Nephron (organoid): ENCODE results near the gene LIPG.
A peak's percentile ranks its signal among the peaks of the same experiment; 100 is the strongest.
"Not testable (repeated sequence)": the region's sequence is repeated elsewhere in the genome, so short reads cannot be mapped to it uniquely, and the experiment has no call there.

Experiments
- H3K27ac Mint-ChIP-seq, 3 experiments: 2 replicates each; pipeline ENCODE4 v1.8.0; 2020; ENCODE audit warnings: mixed read lengths in 3 of 3, mild to moderate bottlenecking in 2 of 3, moderate library complexity in 1 of 3
- H3K27me3 Mint-ChIP-seq: 2 replicates; pipeline ENCODE4 v1.8.0; 2021; ENCODE audit warnings: low read depth, mild to moderate bottlenecking, moderate library complexity, mixed read lengths
- H3K36me3 Mint-ChIP-seq: 2 replicates; pipeline ENCODE4 v1.8.0; 2020; ENCODE audit warnings: low read depth, mixed read lengths
- H3K4me1 Mint-ChIP-seq: 2 replicates; pipeline ENCODE4 v1.8.0; 2020; ENCODE audit warnings: mixed read lengths
- H3K4me3 Mint-ChIP-seq, 3 experiments: 2 replicates each; pipeline ENCODE4 v1.8.0; 2020; ENCODE audit warnings: mild to moderate bottlenecking in 3 of 3, mixed read lengths in 3 of 3, moderate library complexity in 2 of 3
- H3K9me3 Mint-ChIP-seq: 2 replicates; pipeline ENCODE4 v1.8.0; 2020; ENCODE audit warnings: mixed read lengths
- TF ChIP-seq, protein P1 (sequence below), 3 experiments: fragments of 200-600 bp; sonication (generic); IDR thresholded peaks; one replicate each; pipeline ENCODE4 v1.5.0; 2021; ENCODE audit warnings: antibody characterized with exemption in 3 of 3; ENCODE audit not compliant: unreplicated experiment in 3 of 3

Gene LIPG

DNA sequence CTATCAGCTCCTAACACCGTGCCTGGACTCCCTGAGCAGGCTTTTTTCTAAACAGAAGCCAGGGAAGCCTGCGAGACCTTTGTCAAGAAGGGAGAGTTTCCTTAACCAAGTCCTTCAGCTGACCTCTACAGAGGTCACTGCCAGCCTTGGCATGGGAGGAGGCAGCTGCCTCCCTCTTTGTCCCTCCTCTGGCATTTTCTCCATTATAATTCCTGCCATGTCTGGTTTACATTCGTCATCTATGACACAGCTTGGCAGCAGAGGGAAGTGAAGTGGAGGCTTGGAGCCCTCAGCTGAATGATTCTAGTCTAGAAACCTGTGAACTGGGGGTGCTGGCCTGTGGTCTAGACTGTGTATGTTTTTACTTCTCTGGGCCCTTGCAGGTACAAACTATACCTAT lies 22.5 kb downstream of the LIPG start:
- Mint-ChIP-seq H3K27ac (no peak overlapping the region), H3K36me3 (peaks cover 40% of the 10 kb centered on the region), H3K4me3 (no peak overlapping the region), H3K9me3 (peaks cover 3% of the 10 kb centered on the region), H3K27me3 (peaks cover 3% of the 10 kb centered on the region), H3K4me1 (peaks cover 7% of the 10 kb centered on the region)
- TF ChIP-seq, protein P1, sequence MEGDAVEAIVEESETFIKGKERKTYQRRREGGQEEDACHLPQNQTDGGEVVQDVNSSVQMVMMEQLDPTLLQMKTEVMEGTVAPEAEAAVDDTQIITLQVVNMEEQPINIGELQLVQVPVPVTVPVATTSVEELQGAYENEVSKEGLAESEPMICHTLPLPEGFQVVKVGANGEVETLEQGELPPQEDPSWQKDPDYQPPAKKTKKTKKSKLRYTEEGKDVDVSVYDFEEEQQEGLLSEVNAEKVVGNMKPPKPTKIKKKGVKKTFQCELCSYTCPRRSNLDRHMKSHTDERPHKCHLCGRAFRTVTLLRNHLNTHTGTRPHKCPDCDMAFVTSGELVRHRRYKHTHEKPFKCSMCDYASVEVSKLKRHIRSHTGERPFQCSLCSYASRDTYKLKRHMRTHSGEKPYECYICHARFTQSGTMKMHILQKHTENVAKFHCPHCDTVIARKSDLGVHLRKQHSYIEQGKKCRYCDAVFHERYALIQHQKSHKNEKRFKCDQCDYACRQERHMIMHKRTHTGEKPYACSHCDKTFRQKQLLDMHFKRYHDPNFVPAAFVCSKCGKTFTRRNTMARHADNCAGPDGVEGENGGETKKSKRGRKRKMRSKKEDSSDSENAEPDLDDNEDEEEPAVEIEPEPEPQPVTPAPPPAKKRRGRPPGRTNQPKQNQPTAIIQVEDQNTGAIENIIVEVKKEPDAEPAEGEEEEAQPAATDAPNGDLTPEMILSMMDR (IDR thresholded peaks at IDR 0.05; ENCODE audit: unreplicated experiment in 3 of 3) = no peak

DNA sequence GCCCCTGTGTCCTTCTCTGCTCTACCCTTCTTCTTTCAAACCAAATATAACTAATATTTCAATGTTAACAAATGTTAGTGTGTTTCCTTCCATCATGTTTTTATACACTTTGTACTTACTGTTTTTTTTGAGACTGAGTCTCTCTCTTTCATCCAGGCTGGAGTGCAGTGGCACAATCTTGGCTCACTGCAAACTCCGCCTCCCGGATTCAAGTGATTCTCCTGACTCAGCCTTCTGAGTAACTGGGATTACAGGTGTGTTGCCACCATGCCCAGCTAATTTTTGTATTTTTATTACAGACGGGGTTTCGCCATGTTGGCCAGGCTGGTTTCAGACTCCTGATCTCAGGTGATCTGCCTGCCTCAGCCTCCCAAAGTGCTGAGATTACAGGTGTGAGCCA lies 23.1 kb downstream of the LIPG start:
- peaks cover 42% of the 10 kb centered on the region for H3K36me3 Mint-ChIP-seq
- H3K4me3 Mint-ChIP-seq, H3K4me1 Mint-ChIP-seq, H3K9me3 Mint-ChIP-seq, H3K27me3 Mint-ChIP-seq, H3K27ac Mint-ChIP-seq: not testable (repeated sequence)

DNA sequence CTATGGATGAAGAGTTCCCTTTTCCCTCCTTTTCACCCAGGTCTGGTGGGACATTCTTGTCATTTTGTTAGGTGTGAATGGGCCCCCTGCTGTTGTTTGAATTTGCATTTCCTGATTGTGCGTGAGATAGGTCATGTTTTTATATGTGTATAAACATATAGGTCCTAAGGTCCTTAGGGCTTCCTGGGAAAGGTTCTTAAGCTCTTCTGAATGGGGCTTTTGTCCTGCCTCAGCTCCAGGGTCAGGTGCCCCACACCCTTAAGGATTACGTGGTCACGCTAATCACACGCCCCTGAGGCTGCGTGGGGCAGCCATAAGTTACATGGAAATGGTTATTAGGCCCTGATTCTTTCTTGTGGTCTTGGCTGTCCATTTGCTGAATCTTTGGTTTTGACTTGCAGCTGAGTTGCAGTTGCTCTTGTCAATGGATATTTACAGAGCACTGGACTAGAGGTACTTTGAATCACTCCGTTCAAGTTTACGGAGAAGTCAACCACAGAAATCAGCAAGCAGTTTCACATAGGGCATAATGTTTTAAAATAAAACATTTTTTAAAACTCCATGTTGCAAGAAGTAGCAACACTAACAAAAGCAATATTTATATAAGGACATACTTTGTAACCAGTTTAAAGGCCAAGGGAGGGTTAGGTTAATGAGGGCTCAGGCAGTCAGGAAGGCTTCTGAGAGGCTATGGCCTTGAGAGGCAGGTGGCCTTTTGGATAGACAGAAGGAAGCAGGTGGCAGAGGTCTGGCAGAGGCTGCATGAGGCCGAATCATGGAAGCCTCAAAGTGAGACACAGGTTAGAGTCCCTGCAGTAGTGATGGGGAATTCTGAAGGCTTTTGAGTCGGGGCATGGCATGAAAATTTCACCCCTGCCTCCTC lies 24.2 kb downstream of the LIPG start:
- Mint-ChIP-seq H3K27ac (peak overlapping the region in 1 of 3 experiments; percentile 8), H3K27me3 (peaks cover 3% of the 10 kb centered on the region), H3K4me1 (peaks cover 7% of the 10 kb centered on the region), H3K9me3 (no peaks in the 10 kb centered on the region), H3K4me3 (no peak overlapping the region), H3K36me3 (peaks cover 35% of the 10 kb centered on the region)
- TF ChIP-seq, protein P1 (IDR thresholded peaks at IDR 0.05; ENCODE audit: unreplicated experiment in 3 of 3) = no peak

DNA sequence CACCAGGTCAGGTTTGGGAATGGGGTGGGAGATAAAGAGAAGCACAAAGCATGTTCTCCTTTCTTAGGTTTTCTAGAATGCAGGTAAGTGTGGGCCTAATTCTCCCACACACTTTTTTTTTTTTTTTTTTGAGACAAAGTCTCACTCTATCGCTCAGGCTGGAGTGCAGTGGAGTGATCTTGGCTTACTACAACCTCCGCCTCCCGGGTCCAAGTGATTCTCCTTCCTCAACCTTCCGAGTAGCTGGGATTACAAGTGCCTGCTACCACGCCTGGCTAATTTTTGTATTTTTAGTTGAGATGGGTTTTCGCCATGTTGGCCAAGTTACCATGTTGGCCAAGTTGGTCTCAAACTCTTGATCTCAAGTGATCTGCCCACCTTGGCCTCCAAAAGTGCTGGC lies 26.3 kb downstream of the LIPG start:
- TF ChIP-seq, protein P1 (IDR thresholded peaks at IDR 0.05; ENCODE audit: unreplicated experiment in 3 of 3) = no peak
- no peak overlapping the region for H3K4me3 Mint-ChIP-seq
- peaks cover 30% of the 10 kb centered on the region for H3K36me3 Mint-ChIP-seq
- H3K9me3 Mint-ChIP-seq = no peaks in the 10 kb centered on the region
- no peak overlapping the region for H3K27ac Mint-ChIP-seq
- H3K27me3 Mint-ChIP-seq = peaks cover 3% of the 10 kb centered on the region
- H3K4me1 Mint-ChIP-seq = peaks cover 7% of the 10 kb centered on the region

DNA sequence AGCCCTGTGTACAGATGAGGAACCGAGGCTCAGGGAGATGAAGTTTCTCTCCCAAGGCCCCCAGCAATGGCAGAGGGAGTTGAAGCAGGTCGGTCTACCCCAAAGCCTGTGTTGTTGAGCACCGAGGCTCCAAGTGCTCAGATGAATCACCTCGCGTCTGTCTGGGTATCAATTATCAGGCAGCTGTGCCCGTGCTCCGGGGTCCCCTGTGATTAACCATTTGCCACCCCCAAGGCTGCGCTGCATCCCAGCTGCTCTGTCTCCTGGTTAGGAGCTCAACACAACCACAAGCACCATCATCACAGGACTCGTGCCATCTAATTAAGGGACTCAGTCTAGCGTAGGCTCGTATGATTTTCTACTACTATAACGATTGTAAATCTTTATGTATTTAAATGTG lies 27.1 kb downstream of the LIPG start:
- H3K4me1 Mint-ChIP-seq = peaks cover 7% of the 10 kb centered on the region
- H3K27me3 Mint-ChIP-seq = peaks cover 3% of the 10 kb centered on the region
- H3K9me3 Mint-ChIP-seq = no peaks in the 10 kb centered on the region
- TF ChIP-seq, protein P1 (IDR thresholded peaks at IDR 0.05; ENCODE audit: unreplicated experiment in 3 of 3) = no peak
- no peak overlapping the region for H3K4me3 Mint-ChIP-seq
- peaks cover 30% of the 10 kb centered on the region for H3K36me3 Mint-ChIP-seq
- no peak overlapping the region for H3K27ac Mint-ChIP-seq

DNA sequence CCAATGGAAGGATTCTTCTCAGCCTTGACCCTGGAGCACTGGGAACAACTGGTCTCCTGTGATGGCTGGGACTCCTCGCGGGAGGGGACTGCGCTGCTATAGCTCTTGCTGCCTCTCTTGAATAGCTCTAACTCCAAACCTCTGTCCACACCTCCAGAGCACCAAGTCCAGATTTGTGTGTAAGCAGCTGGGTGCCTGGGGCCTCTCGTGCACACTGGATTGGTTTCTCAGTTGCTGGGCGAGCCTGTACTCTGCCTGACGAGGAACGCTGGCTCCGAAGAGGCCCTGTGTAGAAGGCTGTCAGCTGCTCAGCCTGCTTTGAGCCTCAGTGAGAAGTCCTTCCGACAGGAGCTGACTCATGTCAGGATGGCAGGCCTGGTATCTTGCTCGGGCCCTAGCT lies 28.8 kb downstream of the LIPG start:
- Mint-ChIP-seq H3K4me3 (no peak overlapping the region), H3K9me3 (no peaks in the 10 kb centered on the region), H3K27me3 (peaks cover 3% of the 10 kb centered on the region), H3K27ac (peak overlapping the region in 2 of 3 experiments; percentile 23 to 41), H3K36me3 (peaks cover 30% of the 10 kb centered on the region), H3K4me1 (peaks cover 7% of the 10 kb centered on the region)
- TF ChIP-seq, protein P1 (IDR thresholded peaks at IDR 0.05; ENCODE audit: unreplicated experiment in 3 of 3) = no peak
